HFF-Myc (cell line): ENCODE results near the gene MAML1.

Experiments
- DNase-seq: peaks from one replicate; pipeline ENCODE4 v3.0.0-alpha.2; 2011; ENCODE audit warnings: low read depth; ENCODE audit errors: extremely low read depth
- H3K4me3 ChIP-seq: replicated peaks from 2 replicates; pipeline ENCODE4 v1.5.1; 2011; ENCODE audit warnings: low read depth, mild to moderate bottlenecking, control low read depth, low read length
- CTCF ChIP-seq: IDR thresholded peaks from 2 replicates; pipeline ENCODE4 v1.5.1; 2012; ENCODE audit warnings: mild to moderate bottlenecking, low read depth, low read length, control low read depth; ENCODE audit errors: missing control alignments

Gene MAML1

GRCh38 chr5:179792612-179793467 lies 60.2 kb downstream of the MAML1 start:
- TF ChIP-seq CTCF, result no peak
- no peak overlapping the region for H3K4me3 ChIP-seq
- DNase-seq, result no peak

- H3K4me3 ChIP-seq, result no peak within 1 kb of the TSS
- DNase-seq, result no peak
- TF ChIP-seq CTCF, result no peak
Observed at GRCh38 chr5:179793468-179794139, 61.0 kb downstream of the MAML1 start, which contains the start of gene LTC4S. LTC4S (plus strand) TSS chr5:179793986; CDS start chr5:179794081, 95 bp downstream.

- no peak for DNase-seq
- no peak overlapping the region for H3K4me3 ChIP-seq
- no peak for TF ChIP-seq CTCF
Observed at GRCh38 chr5:179794171-179794570, 61.5 kb downstream of the MAML1 start.

- TF ChIP-seq CTCF, result no peak
- DNase-seq, result no peak
- no peak overlapping the region for H3K4me3 ChIP-seq
Observed at GRCh38 chr5:179794575-179794974, 62.0 kb downstream of the MAML1 start.

- TF ChIP-seq CTCF, result no peak
- DNase-seq, result no peak
- peak overlapping the region; percentile 41 for H3K4me3 ChIP-seq
Observed at GRCh38 chr5:179795049-179795862, 62.6 kb downstream of the MAML1 start.
